ENCODE data around the gene CCDC57. TPM values are rescaled to one million over a fixed set of nuclear protein-coding genes. Genes with fewer than 3 reads are reported as not detected.

CCDC57 gene
- total RNA-seq, 1 experiment from 2014 or later = 69.9 TPM

GRCh38 chr17:82076018-82076784, 136.4 kb downstream of the CCDC57 start:
- no TSS peak for BruUV-seq (replicated peaks)
- Mint-ChIP-seq H3K4me1 (ENCODE audit: low read depth, unreplicated experiment) (no peaks in the 10 kb centered on the region), H3K27ac (ENCODE audit: unreplicated experiment) (no peak overlapping the region), H3K27me3 (ENCODE audit: unreplicated experiment) (no peaks in the 10 kb centered on the region), H3K4me3 (ENCODE audit: low read depth, unreplicated experiment) (no peak overlapping the region), H3K36me3 (ENCODE audit: insufficient read depth, unreplicated experiment) (peaks cover 60% of the 10 kb centered on the region), H3K9me3 (ENCODE audit: low read depth, unreplicated experiment) (no peaks in the 10 kb centered on the region)
- DNase-seq = no peak
- intact Hi-C loops (cut with micrococcal nuclease; ENCODE audit: unreplicated experiment) = no loop called here
- CTCF ChIA-PET = no interaction called here
- TF ChIP-seq CTCF (IDR thresholded peaks at IDR 0.05; ENCODE audit: unreplicated experiment) = no peak

GRCh38 chr17:82073446-82073845, 139.2 kb downstream of the CCDC57 start:
- Mint-ChIP-seq H3K27me3 (ENCODE audit: unreplicated experiment) (no peaks in the 10 kb centered on the region), H3K36me3 (ENCODE audit: insufficient read depth, unreplicated experiment) (peaks cover 36% of the 10 kb centered on the region), H3K4me1 (ENCODE audit: low read depth, unreplicated experiment) (no peaks in the 10 kb centered on the region), H3K27ac (ENCODE audit: unreplicated experiment) (no peak overlapping the region), H3K9me3 (ENCODE audit: low read depth, unreplicated experiment) (no peaks in the 10 kb centered on the region), H3K4me3 (ENCODE audit: low read depth, unreplicated experiment) (no peak overlapping the region)
- CTCF ChIA-PET = interaction anchor here (0.6 to 0.7 kb wide), 2 partner anchors 17 to 33 kb away, joined by 3 to 4 read pairs; no protein-coding TSS in a partner anchor
- TF ChIP-seq CTCF (IDR thresholded peaks at IDR 0.05; ENCODE audit: unreplicated experiment) = no peak
- no peak for DNase-seq
- no TSS peak for BruUV-seq (replicated peaks)
- intact Hi-C loops (cut with micrococcal nuclease; ENCODE audit: unreplicated experiment) = no loop called here

- DNase-seq = no peak
- intact Hi-C loops (cut with micrococcal nuclease; ENCODE audit: unreplicated experiment) = no loop called here
- TF ChIP-seq CTCF (IDR thresholded peaks at IDR 0.05; ENCODE audit: unreplicated experiment) = no peak
- Mint-ChIP-seq H3K27ac (ENCODE audit: unreplicated experiment) (no peak overlapping the region), H3K4me3 (ENCODE audit: low read depth, unreplicated experiment) (no peak overlapping the region), H3K27me3 (ENCODE audit: unreplicated experiment) (no peaks in the 10 kb centered on the region), H3K36me3 (ENCODE audit: insufficient read depth, unreplicated experiment) (peaks cover 30% of the 10 kb centered on the region), H3K4me1 (ENCODE audit: low read depth, unreplicated experiment) (no peaks in the 10 kb centered on the region), H3K9me3 (ENCODE audit: low read depth, unreplicated experiment) (no peaks in the 10 kb centered on the region)
- BruUV-seq (replicated peaks) = no TSS peak
- CTCF ChIA-PET = interaction anchor here (0.7 kb wide), 1 partner anchor 33 kb away, joined by 3 read pairs; no protein-coding TSS in a partner anchor
These were observed 139.8 kb downstream of the CCDC57 start for GRCh38 chr17:82072827-82073226.

GRCh38 chr17:82070611-82071010, 142.0 kb downstream of the CCDC57 start:
- intact Hi-C loops (cut with micrococcal nuclease; ENCODE audit: unreplicated experiment) = no loop called here
- Mint-ChIP-seq H3K9me3 (ENCODE audit: low read depth, unreplicated experiment) (no peaks in the 10 kb centered on the region), H3K36me3 (ENCODE audit: insufficient read depth, unreplicated experiment) (peaks cover 20% of the 10 kb centered on the region), H3K27ac (ENCODE audit: unreplicated experiment) (no peak overlapping the region), H3K4me1 (ENCODE audit: low read depth, unreplicated experiment) (no peaks in the 10 kb centered on the region), H3K27me3 (ENCODE audit: unreplicated experiment) (no peaks in the 10 kb centered on the region), H3K4me3 (ENCODE audit: low read depth, unreplicated experiment) (no peak overlapping the region)
- CTCF ChIA-PET = no interaction called here
- TF ChIP-seq CTCF (IDR thresholded peaks at IDR 0.05; ENCODE audit: unreplicated experiment) = no peak
- DNase-seq = no peak
- BruUV-seq (replicated peaks) = no TSS peak

Data from Calu3 (cell line).